Measurements from ENCODE around the gene ZNF281.

- TF ChIP-seq EZH2 (IDR thresholded peaks at IDR 0.05; ENCODE audit: insufficient read depth, poor library complexity, severe bottlenecking) (no peak), EZH2phosphoT487 (IDR thresholded peaks at IDR 0.05; ENCODE audit: insufficient read depth, low read depth) (no peak)
Measured at GRCh38 chr1:200415227-200415626, 5.4 kb upstream of the ZNF281 start.
